ENCODE results near the gene APBA1. TPM values are rescaled to one million over a fixed set of nuclear protein-coding genes. Genes with fewer than 3 reads are reported as not detected.
A peak's percentile ranks its signal among the peaks of the same experiment; 100 is the strongest.

The APBA1 gene
- total RNA-seq, 1 donor from 2014 or later: under 0.01 TPM

- no peak for FAIRE-seq
- no peaks in the 10 kb centered on the region for H3K36me3 ChIP-seq (ENCODE audit: control insufficient read depth, insufficient read depth, low read length)
- TF ChIP-seq, protein P1, sequence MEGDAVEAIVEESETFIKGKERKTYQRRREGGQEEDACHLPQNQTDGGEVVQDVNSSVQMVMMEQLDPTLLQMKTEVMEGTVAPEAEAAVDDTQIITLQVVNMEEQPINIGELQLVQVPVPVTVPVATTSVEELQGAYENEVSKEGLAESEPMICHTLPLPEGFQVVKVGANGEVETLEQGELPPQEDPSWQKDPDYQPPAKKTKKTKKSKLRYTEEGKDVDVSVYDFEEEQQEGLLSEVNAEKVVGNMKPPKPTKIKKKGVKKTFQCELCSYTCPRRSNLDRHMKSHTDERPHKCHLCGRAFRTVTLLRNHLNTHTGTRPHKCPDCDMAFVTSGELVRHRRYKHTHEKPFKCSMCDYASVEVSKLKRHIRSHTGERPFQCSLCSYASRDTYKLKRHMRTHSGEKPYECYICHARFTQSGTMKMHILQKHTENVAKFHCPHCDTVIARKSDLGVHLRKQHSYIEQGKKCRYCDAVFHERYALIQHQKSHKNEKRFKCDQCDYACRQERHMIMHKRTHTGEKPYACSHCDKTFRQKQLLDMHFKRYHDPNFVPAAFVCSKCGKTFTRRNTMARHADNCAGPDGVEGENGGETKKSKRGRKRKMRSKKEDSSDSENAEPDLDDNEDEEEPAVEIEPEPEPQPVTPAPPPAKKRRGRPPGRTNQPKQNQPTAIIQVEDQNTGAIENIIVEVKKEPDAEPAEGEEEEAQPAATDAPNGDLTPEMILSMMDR (IDR thresholded peaks at IDR 0.05; ENCODE audit: insufficient read depth, low read length, severe bottlenecking): no peak
These were observed 78.0 kb downstream of the APBA1 start for GRCh38 chr9:69594180-69594579.

GRCh38 chr9:69593756-69594155 lies 78.4 kb downstream of the APBA1 start:
- FAIRE-seq (no peak), DNase-seq (ENCODE audit: low read depth) (no peak)
- TF ChIP-seq, protein P1 (IDR thresholded peaks at IDR 0.05; ENCODE audit: insufficient read depth, low read length, severe bottlenecking): no peak
- H3K4me3 ChIP-seq (ENCODE audit: low read depth, low read length): no peak overlapping the region
- no peaks in the 10 kb centered on the region for H3K27me3 ChIP-seq (ENCODE audit: control insufficient read depth, insufficient read depth, low read length)
- H3K36me3 ChIP-seq (ENCODE audit: control insufficient read depth, insufficient read depth, low read length): no peaks in the 10 kb centered on the region

More at GRCh38 chr9:69594180-69594579, 78.0 kb downstream of the APBA1 start:
- H3K27me3 ChIP-seq (ENCODE audit: control insufficient read depth, insufficient read depth, low read length): no peaks in the 10 kb centered on the region
- no peak overlapping the region for H3K4me3 ChIP-seq (ENCODE audit: low read depth, low read length)
- DNase-seq (ENCODE audit: low read depth): no peak

- H3K4me3 ChIP-seq (ENCODE audit: low read depth, low read length): no peak overlapping the region
- H3K27me3 ChIP-seq (ENCODE audit: control insufficient read depth, insufficient read depth, low read length): no peaks in the 10 kb centered on the region
- TF ChIP-seq, protein P1 (IDR thresholded peaks at IDR 0.05; ENCODE audit: insufficient read depth, low read length, severe bottlenecking): no peak
- no peak for FAIRE-seq
- no peaks in the 10 kb centered on the region for H3K36me3 ChIP-seq (ENCODE audit: control insufficient read depth, insufficient read depth, low read length)
- no peak for DNase-seq (ENCODE audit: low read depth)
These were observed 78.9 kb downstream of the APBA1 start for GRCh38 chr9:69593301-69593700.

DNA sequence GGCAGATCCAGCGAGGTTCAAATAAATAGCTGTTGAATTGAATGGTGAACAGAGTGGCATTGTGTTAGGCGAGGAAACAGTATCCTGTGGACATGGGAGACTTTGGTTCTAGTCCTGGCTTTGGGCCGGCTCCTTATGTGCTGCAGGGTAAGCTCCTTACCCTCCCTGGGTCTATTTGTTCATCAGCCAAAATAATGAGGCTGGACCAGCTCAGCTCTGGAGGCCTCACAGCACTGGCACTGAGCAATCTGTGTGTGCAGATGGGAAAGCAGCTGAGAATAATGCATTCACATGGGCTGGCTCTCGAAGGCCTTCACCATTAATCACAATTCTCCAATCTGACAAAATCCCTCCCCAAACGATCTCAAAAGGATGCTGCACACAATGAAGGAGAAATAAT lies 81.9 kb downstream of the APBA1 start:
- H3K4me3 ChIP-seq (ENCODE audit: low read depth, low read length): no peak overlapping the region
- H3K27me3 ChIP-seq (ENCODE audit: control insufficient read depth, insufficient read depth, low read length): no peaks in the 10 kb centered on the region
- TF ChIP-seq, protein P1 (IDR thresholded peaks at IDR 0.05; ENCODE audit: insufficient read depth, low read length, severe bottlenecking): no peak
- no peaks in the 10 kb centered on the region for H3K36me3 ChIP-seq (ENCODE audit: control insufficient read depth, insufficient read depth, low read length)
- peak; percentile 64 for FAIRE-seq
- DNase-seq (ENCODE audit: low read depth): no peak

DNA sequence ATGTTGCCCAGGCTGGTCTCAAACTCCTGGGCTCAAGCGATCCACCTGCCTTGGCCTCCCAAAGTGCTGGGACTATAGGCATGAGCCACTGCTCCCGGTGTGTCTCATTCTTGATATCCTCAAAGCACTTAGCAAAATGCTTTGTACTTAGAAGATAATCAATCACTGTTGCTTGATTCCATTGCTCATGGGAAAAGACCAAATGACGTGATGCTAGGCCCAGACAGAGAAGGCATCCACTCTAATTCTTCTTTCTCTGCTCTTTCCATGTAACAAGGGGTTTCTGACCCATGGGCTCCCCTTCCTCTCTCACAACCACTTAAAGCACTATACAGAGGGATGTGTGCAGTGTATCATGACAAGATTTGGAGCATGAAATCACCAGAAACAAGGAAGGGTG lies 83.0 kb downstream of the APBA1 start:
- TF ChIP-seq, protein P1 (IDR thresholded peaks at IDR 0.05; ENCODE audit: insufficient read depth, low read length, severe bottlenecking): no peak
- Histone ChIP-seq H3K36me3 (ENCODE audit: control insufficient read depth, insufficient read depth, low read length) (no peaks in the 10 kb centered on the region), H3K4me3 (ENCODE audit: low read depth, low read length) (no peak overlapping the region), H3K27me3 (ENCODE audit: control insufficient read depth, insufficient read depth, low read length) (no peaks in the 10 kb centered on the region)
- FAIRE-seq (no peak), DNase-seq (ENCODE audit: low read depth) (no peak)

DNA sequence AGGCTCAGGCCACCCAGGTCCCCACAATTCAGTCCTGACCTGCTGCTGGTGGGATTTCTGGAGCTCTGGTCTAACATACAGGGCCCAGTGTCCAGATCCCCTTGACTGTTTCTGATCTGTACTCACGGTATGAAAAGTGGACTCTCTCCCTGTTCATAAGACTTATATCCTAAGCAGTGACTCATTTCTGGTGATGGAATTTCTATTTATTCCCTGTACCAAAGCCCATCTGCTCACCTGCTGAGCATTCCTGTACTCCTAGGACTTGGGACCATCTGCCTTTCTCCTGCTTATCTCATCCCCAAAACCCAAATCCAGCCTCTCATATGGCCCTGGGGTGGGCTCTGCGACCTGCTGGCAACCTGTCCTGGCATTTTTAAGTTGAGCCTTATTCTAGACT lies 86.6 kb downstream of the APBA1 start:
- H3K27me3 ChIP-seq (ENCODE audit: control insufficient read depth, insufficient read depth, low read length): no peaks in the 10 kb centered on the region
- FAIRE-seq (peak; percentile 13), DNase-seq (ENCODE audit: low read depth) (peak; percentile 23)
- H3K4me3 ChIP-seq (ENCODE audit: low read depth, low read length): no peak overlapping the region
- TF ChIP-seq, protein P1 (IDR thresholded peaks at IDR 0.05; ENCODE audit: insufficient read depth, low read length, severe bottlenecking): no peak
- no peaks in the 10 kb centered on the region for H3K36me3 ChIP-seq (ENCODE audit: control insufficient read depth, insufficient read depth, low read length)

Measured in bronchial epithelial cell (primary cell).